ENCODE data around the gene IP6K2. TPM values are rescaled to one million over a fixed set of nuclear protein-coding genes. Genes with fewer than 3 reads are reported as not detected.
"Not testable (repeated sequence)": the region's sequence is repeated elsewhere in the genome, so short reads cannot be mapped to it uniquely, and the experiment has no call there.

The IP6K2 gene
- total RNA-seq, 1 donor from 2014 or later = 30.2 TPM

GRCh38 chr3:48734541-48734940 is 17.5 kb upstream of the IP6K2 start:
- DNase-seq; ATAC-seq; intact Hi-C loops (cut with micrococcal nuclease): not testable (repeated sequence)

GRCh38 chr3:48733752-48734518 is 16.9 kb upstream of the IP6K2 start:
- DNase-seq; ATAC-seq; intact Hi-C loops (cut with micrococcal nuclease): not testable (repeated sequence)

GRCh38 chr3:48727511-48727910 is 10.5 kb upstream of the IP6K2 start:
- ATAC-seq (no peak), DNase-seq (no peak)
- intact Hi-C loops (cut with micrococcal nuclease) = no loop called here

- DNase-seq; intact Hi-C loops (cut with micrococcal nuclease); ATAC-seq: not testable (repeated sequence)
Measured at GRCh38 chr3:48725185-48725855, 8.3 kb upstream of the IP6K2 start.

- ATAC-seq = no peak
Measured at GRCh38 chr3:48723725-48724124, 6.7 kb upstream of the IP6K2 start.

GRCh38 chr3:48723293-48723692 is 6.3 kb upstream of the IP6K2 start:
- DNase-seq; intact Hi-C loops (cut with micrococcal nuclease); ATAC-seq: not testable (repeated sequence)

More at GRCh38 chr3:48723725-48724124, 6.7 kb upstream of the IP6K2 start:
- DNase-seq = no peak
- intact Hi-C loops (cut with micrococcal nuclease) = no loop called here

- ATAC-seq (no peak), DNase-seq (no peak)
- intact Hi-C loops (cut with micrococcal nuclease) = no loop called here
Measured at GRCh38 chr3:48716508-48716981, 476 bp downstream of the IP6K2 start.

- ATAC-seq = peak; percentile 27
- DNase-seq = no peak
- intact Hi-C loops (cut with micrococcal nuclease) = no loop called here
Measured at GRCh38 chr3:48715174-48715800, 1.7 kb downstream of the IP6K2 start.

GRCh38 chr3:48711727-48712126 is 5.3 kb downstream of the IP6K2 start:
- DNase-seq = no peak
- intact Hi-C loops (cut with micrococcal nuclease) = no loop called here
- ATAC-seq = no peak

- intact Hi-C loops (cut with micrococcal nuclease) = no loop called here
- ATAC-seq (peak; percentile 29), DNase-seq (no peak)
Measured at GRCh38 chr3:48709051-48709461, 8.0 kb downstream of the IP6K2 start.

- DNase-seq = no peak
- peak; percentile 16 for ATAC-seq
- intact Hi-C loops (cut with micrococcal nuclease) = no loop called here
Measured at GRCh38 chr3:48708481-48708889, 8.5 kb downstream of the IP6K2 start.

GRCh38 chr3:48707157-48707556 is 9.9 kb downstream of the IP6K2 start:
- intact Hi-C loops (cut with micrococcal nuclease) = no loop called here
- ATAC-seq (no peak), DNase-seq (no peak)

- intact Hi-C loops (cut with micrococcal nuclease) = no loop called here
- ATAC-seq (no peak), DNase-seq (no peak)
Measured at GRCh38 chr3:48702320-48702920, 14.6 kb downstream of the IP6K2 start.

GRCh38 chr3:48700731-48701405 is 16.2 kb downstream of the IP6K2 start:
- intact Hi-C loops (cut with micrococcal nuclease) = no loop called here
- ATAC-seq (no peak), DNase-seq (no peak)

- intact Hi-C loops (cut with micrococcal nuclease) = no loop called here
- no peak for ATAC-seq
- DNase-seq = no peak
Measured at GRCh38 chr3:48698891-48699290, 18.1 kb downstream of the IP6K2 start.

GRCh38 chr3:48697952-48698351 is 19.1 kb downstream of the IP6K2 start:
- DNase-seq = no peak
- intact Hi-C loops (cut with micrococcal nuclease) = no loop called here
- ATAC-seq = no peak

GRCh38 chr3:48696601-48697000 is 20.4 kb downstream of the IP6K2 start:
- intact Hi-C loops (cut with micrococcal nuclease) = no loop called here
- DNase-seq (no peak), ATAC-seq (no peak)

GRCh38 chr3:48696156-48696555 is 20.9 kb downstream of the IP6K2 start:
- no peak for ATAC-seq
- intact Hi-C loops (cut with micrococcal nuclease) = no loop called here
- no peak for DNase-seq

GRCh38 chr3:48695393-48695753 is 21.6 kb downstream of the IP6K2 start:
- intact Hi-C loops (cut with micrococcal nuclease) = no loop called here
- ATAC-seq (peak; percentile 87), DNase-seq (peak; percentile 72)

Measured in left ventricle myocardium superior (tissue), 1 donor.